Endothelial cell of umbilical vein (primary cell): Measurements from ENCODE around the gene POU6F2. TPM values are rescaled to one million over a fixed set of nuclear protein-coding genes. Genes with fewer than 3 reads are reported as not detected.

Source experiments
- polyA plus RNA-seq, 4 experiments: library from polyadenylated mRNA; depleted of rRNA in 3 of 4; stranded (reverse) in 3 of 4; unstranded in 1 of 4; fragments of >200 nt; gene quantifications; 2 replicates each; pipeline versions ENCODE4 v1.2.1 to v1.2.3, GENCODE V29; 2011 to 2012; ENCODE audit warnings: missing spikeins in 1 of 4
- small RNA-seq: library from RNA; depleted of rRNA; stranded (forward); fragments of <200 nt; gene quantifications from one replicate; pipeline ENCODE3, GENCODE V24; 2012; ENCODE audit warnings: low replicate concordance, low read depth; ENCODE audit not compliant: insufficient read depth, insufficient read length
- total RNA-seq: library from RNA; stranded (reverse); gene quantifications from 2 replicates; pipeline ENCODE4 v1.2.3, GENCODE V29; 2021

POU6F2 gene
- total and polyA plus RNA-seq, 2 donors (not counting 3 experiments of a cell fraction or from before 2014, with no cell fraction given), result 0.29 TPM; not detected in 1

Small RNA genes within 50 kb of the gene (small RNA-seq; reads per million reads assigned to genes)
- gene SNORA20B, result 7.7 reads per million, percentile 52 among the genes with 10 or more reads in this experiment

Other genes starting within 250 kb of the POU6F2 start
- gene VPS41, start 68.7 kb upstream of the POU6F2 start, total RNA-seq, result 79.8 and 81.4 TPM in 2 replicates
- gene VPS41, start 68.7 kb upstream of the POU6F2 start, polyA plus RNA-seq, result 11.6 and 14.3 TPM in 2 replicates